OCI-LY3 (cell line): ENCODE results near the gene SLC25A29.

Source experiments
- EZH2phosphoT487 ChIP-seq: fragments of 200-600 bp; shearing (Covaris generic); IDR thresholded peaks from 2 replicates; pipeline ENCODE4 v1.6.1; 2018; ENCODE audit warnings: antibody characterized with exemption, mixed run types, low read depth
- TF ChIP-seq, protein P1 (sequence below): fragments of 200-600, 300-600 bp; sonication (generic); IDR thresholded peaks from 2 replicates; pipeline ENCODE4 v1.5.1; 2014; ENCODE audit warnings: antibody characterized with exemption, low read length, low read depth

DNA sequence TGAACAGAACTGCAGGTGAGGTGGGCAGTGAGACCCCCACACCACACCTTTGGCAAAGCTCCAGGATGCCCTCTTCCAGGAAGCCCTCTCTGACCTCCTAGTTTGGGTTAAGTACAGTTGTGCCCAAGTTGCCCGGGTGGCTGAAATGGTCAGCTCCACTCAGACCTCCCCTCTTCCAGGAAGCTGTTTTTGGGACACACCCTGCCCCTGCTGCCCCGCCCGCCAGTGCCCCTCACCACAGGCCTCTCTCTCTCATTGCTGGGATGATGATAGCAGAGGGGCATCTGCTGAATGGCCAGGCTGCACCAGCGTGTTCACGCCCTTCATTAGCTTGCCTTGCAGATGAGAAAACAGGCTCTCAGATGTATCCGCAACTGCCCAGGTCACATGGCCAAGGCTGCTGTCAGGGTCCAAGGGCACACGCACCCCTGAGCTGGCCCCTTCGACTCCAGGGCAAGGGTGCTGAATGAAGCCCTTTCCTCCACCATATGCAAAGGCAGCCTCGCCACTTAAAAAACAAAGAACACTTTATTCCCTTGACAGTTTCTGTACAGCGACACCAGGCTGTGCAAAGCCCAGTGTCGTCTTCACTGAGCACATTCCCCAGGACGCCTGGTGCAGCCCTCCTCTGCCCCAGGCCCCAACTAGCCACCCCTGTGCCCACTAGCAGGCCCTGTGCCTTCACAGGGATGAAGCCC is 15.5 kb downstream of the SLC25A29 start:
- TF ChIP-seq, protein P1, sequence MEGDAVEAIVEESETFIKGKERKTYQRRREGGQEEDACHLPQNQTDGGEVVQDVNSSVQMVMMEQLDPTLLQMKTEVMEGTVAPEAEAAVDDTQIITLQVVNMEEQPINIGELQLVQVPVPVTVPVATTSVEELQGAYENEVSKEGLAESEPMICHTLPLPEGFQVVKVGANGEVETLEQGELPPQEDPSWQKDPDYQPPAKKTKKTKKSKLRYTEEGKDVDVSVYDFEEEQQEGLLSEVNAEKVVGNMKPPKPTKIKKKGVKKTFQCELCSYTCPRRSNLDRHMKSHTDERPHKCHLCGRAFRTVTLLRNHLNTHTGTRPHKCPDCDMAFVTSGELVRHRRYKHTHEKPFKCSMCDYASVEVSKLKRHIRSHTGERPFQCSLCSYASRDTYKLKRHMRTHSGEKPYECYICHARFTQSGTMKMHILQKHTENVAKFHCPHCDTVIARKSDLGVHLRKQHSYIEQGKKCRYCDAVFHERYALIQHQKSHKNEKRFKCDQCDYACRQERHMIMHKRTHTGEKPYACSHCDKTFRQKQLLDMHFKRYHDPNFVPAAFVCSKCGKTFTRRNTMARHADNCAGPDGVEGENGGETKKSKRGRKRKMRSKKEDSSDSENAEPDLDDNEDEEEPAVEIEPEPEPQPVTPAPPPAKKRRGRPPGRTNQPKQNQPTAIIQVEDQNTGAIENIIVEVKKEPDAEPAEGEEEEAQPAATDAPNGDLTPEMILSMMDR, result no peak
- TF ChIP-seq EZH2phosphoT487, result no peak
